Hematopoietic multipotent progenitor cell treated with erythropoietin and hydrocortisone succinate and interleukin-3 and kit ligand, for 17 days (in vitro differentiated cells): ENCODE results near the gene BGLAP.

Source experiments
- DNase-seq: peaks from one replicate; pipeline ENCODE4 v3.0.0-alpha.2; 2015; ENCODE audit warnings: low spot score

The BGLAP gene

DNA sequence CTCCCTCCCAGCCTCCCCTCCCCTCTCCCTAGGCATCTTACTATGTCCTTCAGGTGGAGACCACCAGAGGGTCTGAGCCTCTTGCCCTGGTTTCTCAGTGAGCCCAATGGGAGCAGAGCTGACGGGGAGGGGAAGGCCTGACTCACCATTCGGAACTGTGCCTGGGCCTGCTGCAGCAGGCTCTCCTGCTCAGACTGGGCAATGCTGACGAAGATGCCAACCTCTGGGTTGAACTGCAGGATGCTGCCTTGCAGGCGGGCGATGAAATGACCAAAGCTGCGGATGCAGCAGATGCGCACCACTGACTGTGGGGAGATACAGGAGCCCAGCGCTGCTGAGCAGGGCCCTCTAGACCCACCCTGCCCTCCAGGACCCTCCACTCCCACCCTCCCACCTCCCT lies 16.9 kb downstream of the BGLAP start:
- DNase-seq, result no peak

DNA sequence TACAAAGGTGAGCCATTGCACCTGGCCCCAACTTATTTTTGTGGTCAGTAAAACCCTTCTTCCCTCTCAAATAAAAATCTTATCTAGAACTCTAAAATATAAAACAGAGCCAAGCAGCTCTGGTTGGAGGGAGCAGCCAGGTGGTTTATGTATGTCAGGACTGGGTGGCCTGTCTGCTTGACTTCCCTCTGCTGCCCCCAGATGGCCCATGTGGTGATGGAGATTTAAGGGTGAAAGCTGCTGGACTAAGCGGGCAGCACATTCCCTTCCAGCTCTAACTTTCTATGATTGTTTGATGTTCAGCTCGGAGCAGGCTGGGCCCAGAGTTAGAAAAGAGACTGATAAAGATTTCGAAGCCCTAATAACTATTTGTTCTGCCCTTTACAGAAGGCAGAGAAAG lies 17.8 kb downstream of the BGLAP start:
- DNase-seq, result no peak

DNA sequence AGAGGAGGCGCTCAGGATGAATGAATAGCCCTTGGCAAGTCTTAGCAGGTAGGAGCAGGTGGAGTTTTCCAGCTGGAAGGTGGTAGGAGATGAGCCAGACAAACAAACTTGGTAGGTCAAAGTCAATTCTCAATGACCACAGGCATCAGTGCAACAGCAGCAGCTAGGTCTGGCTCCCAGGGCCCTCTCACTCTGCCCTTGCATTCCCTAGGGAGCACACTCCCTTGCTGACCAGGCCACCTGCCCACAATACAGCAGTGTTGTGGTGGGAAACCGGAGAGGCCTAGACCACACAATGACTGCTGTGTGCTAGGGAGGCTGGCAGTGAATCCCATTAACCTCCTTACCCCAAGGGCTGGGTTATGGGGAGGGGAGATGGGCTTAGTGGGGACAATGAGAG lies 18.9 kb downstream of the BGLAP start:
- DNase-seq, result no peak

DNA sequence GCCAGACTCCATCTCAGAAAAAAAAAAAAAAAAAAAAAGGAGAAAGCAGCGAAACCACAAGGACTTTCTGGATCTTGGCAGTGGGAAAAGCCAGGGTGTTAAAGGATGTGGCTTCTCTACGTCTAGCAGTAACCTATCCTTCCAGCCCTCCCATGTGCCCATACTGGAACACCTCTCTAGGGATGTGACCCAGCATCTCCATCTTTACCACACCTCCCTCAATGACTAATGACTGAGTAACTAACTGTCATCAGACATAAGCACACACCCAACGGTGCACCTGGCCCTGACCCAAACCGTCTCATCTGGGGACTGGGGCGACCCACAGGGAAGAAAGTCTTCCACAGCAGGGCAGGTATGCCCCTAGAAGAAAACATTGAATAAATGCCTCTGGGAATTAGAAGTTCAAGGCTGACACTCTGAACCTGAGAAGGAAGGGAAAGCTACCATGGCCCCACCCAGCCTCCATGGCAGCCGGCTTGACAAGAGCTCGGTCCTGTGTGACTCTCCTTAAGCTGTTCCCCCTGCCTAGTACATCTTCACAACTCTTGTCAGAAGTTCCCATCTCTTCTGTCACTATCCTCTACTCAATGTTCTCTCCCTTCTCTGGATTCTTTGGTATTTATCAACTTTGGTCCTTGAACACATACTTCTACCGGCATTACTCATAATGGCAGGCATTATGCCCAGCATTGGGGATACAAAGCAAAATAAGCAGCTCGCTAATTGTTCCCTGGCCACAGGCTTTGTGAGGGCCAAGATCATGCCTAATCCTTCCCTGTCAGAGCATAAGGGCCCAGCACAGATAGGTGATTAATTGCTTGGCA lies 20.7 kb downstream of the BGLAP start:
- DNase-seq, result peak; percentile 47

DNA sequence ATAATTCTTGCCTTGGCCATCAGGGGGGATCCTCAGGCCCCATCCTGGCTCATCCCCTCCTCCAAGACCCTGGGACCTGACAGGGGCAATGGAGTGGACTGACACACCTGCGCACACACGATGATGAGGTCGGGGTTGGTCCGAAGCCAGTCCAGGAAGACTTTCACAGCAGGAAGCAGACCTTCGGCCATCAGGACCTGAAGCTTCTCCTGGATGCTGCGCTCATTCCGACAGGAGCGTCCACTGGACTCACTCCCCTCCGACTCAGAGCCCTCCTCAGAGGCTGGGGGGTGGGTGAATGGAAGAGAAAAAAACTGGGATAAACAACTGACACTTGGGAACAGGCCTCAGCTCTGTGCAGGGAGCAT lies 21.3 kb downstream of the BGLAP start:
- DNase-seq, result no peak

DNA sequence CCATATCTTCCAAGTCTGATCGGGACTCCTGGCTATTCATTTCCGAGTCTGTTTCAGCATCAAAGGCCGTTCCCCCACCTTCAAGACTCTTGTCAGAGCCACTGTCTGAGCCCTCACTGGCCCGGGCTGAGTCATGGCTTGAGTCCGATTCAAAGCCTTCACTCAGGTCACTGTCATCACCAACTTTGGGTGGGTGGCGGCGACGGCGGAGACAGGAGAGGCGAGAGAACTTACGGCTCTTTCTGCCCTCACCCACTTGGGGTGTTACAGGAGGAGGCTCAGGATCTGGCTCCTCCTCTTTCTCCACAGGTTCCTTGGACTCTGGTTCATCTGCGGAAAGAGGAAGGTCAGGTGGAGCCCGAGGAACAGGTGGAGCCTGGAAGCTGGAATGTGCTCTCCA lies 24.1 kb downstream of the BGLAP start:
- no peak for DNase-seq

DNA sequence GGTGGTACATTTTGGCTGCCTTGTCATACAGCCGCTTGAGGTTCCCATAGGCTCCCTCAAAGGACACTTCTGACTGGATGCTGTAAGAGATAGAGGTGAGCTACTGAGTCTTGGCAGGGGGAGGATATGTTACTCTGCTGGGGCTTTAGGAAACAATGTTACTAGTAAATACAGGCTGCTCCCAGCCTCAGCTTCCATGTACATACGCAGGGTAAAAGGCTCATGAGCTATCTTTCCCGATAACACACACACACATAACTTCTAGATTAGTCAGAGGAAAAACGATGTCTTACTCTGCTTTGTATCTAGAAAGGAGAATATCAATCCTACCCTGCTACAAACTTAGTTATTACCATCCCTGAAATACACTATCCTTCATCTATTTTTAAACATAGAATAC lies 26.4 kb downstream of the BGLAP start:
- no peak for DNase-seq

DNA sequence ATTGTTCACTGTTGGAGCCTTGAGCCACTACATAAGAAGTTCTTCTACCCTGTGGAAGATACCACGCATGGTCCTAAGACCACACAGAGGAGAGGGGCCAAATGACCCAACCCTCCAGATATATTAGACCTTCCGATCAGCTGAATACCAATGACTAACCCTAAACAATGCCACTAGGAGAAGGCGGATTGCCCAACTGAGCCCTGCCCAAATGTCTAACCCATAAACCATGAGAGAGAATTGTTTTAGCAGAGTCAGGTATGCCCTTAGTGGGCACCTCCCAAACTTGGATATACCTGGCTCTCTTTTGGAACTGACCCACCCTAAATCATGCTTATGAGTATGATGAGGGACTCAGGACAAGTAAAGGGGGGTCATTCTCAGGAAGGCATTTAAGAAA lies 28.3 kb downstream of the BGLAP start:
- DNase-seq, result no peak

DNA sequence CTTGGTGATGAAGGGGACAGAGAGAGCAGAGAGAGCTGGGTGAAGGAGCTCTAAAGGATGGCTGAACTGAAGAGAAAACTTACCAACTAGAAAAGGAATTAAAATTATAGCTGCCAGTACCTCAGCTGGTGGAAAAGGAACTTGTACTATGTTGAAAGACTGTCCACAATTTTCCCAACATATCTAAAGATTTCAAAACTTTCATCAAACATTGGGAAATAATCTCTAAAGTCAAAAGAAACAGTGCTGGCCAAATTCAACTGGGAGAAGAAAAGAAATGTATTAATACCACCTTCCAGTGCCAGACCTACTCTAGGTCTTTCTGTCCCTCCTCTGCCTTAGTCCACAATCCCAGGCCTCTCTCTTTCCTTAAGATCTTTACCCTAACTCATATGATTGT lies 34.5 kb downstream of the BGLAP start:
- DNase-seq, result no peak

DNA sequence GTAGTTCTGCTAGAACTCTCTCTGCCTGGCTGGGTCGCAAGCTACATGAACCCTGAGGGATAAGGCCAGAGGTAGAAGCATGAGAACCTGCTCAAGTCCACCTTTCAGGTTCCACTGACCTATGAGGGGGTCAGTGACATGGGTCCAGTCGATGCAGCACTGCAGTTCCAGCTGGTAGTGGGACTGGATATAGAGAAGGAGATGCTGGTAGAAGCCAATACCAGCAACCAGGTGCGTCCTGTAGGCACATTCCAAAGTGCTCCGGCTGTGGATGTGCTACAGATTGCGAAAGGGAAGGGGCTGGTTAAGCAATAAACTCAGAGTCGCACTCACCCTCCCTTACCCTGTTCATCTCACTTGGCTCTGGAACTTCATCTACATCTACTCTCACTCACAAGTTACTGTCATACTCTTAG lies 35.0 kb downstream of the BGLAP start:
- DNase-seq, result no peak

DNA sequence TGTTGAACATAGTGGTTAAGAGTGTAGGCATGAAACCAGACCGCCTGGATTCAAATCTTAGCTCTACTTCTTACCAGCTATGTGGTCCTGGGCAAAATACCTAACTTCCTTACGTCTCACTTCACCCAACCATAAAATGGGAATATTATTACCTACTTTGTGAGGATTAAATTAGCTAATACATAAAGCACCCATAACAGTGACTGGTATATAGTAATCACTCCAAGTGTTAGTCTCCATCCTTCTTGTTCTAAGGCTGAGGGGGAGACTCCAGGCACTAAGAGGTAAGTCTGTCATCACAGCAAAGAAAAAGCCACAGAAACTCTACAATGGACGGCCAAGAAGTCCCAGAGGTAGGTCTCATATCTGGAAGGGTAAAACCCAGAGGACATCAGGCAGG lies 37.9 kb downstream of the BGLAP start:
- DNase-seq, result no peak

DNA sequence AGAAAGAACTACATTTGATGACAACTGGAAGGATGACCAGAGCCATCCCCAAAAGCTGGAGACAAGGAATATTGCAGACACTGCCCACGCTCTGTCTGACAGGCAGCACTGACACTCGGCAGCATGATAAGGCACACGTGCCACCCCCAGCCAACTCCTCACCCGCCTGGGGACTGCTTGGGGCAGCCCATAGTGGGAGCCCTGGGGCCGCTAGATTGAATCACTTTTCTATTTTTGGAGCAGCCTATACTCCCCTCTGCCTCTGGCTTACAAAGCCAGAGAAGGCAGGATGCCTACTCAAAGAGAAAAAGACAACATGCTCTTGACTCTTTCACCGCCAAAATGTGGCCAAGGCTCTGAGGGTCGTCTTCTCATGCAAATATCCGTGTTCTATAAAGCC lies 39.3 kb downstream of the BGLAP start:
- DNase-seq, result peak; percentile 50

DNA sequence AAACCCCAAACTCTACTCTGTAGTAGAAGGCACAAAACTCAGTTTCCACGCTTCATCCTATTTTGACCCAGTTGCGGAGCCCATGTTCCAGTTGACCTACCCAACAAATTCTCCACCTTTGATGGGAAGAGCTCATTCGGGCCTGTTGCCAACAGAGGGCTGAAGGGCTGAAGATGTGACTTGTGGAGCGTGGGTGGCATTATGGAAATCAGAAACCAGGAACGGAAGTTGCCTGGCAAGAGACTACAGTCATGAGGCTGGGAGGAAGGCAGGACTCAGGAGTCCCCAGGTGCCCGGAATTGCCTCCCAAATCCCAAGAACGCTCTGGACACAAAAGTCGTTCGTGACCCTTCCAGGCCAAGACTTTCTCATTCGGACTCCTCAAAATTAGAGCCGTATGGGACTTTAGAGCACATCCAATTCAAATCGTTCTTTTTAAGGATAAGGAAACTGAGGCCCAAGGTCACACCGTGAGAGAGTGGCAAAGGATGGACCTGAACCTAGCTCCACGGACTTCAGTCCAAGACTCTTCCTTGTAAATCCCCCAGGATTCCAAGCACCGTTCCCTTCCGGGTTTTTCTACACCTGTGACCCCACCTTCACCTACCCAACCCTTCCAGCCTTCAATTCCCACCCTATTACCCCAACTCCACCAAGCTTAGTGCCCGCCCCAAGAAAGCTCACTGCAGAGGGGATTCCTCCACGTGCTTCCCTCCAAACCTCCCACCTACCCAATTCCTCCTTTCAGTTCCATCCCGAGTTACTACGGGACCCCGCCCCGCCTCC lies 39.9 kb downstream of the BGLAP start:
- peak; percentile 35 for DNase-seq

DNA sequence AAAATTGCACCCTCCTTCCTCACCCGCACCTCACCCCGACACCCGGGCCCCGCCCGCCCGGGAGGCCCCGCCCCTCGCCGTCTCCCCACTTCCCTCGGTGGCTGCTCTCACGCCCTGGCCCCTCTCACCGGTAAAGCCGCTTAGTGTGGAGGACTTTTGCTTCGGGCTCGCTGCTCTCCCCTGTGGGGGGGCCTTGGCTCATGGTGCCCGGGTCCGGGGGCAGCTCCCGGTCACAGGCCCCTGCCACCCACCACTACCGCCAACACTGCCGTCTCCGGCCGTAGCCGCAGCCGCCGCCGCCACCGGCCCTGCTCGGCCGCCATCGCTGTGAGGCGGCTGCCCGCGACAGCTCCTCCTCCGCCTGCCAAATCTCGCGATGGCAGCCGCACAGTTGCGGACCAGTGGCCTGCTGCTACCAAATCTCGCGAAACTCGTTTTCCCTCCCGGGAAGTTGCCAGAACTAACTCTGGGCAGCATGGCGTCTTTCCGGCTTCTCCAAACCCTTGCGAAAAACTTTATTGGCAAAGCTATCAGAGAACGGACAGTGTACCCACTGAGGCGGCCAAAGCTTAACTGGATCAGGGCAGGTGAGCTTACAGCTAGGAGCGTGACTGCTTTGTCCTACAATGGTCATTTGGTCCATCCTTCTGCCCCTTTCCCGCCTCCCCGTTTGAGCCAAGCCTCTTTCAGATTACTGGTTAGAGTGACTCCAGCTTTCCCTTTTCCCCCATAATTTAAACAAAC lies 40.7 kb downstream of the BGLAP start, which contains the start of gene SMG5:
TSS of gene SMG5 (minus strand) at position 347 of the 744 bp plus-strand sequence. CDS start at position 202, 145 bp downstream.
- DNase-seq, result peak; percentile 97

DNA sequence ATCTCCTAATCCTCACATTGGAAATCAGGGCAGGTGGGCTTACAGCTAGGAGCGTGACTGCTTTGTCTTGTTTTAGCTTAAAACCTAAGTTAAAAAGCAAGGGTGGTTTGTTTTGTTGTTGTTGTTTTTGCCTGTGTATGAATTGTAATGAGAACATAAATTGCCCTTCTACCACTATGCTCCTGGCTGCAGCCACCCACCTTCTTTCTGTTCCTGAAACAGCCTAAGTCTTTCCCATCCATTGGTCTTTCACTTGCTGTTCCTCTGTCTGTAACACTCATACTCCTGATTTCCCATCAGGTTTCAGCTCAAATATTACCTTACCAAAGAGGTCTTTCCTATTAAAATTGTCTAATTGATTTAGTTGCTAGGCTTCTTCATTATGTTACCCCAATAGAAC lies 41.5 kb downstream of the BGLAP start:
- no peak for DNase-seq

DNA sequence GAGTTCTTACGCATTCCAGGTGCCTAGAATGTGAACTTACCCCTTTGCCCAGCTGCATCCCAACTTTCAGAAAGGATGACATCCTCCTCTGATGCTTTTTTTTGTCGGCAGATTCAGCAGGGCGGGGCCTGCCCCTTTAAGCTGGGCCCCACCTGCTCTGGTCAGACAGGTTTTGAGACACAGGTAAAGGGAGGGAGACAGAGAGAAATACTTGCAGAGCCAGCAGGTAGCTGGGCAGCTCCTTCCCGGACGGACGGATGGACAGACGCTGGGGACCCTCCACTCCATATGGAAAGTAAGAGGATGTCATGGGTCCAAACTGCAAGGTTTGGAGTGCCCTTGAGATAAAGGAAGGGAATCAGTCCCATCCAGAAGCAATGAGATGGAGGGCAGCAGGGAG lies 42.1 kb downstream of the BGLAP start, which contains the start of gene TMEM79:
TSS of gene TMEM79 (plus strand) at position 214 of the 400 bp plus-strand sequence. CDS start 902 bp downstream, outside the sequence.
- DNase-seq, result no peak

DNA sequence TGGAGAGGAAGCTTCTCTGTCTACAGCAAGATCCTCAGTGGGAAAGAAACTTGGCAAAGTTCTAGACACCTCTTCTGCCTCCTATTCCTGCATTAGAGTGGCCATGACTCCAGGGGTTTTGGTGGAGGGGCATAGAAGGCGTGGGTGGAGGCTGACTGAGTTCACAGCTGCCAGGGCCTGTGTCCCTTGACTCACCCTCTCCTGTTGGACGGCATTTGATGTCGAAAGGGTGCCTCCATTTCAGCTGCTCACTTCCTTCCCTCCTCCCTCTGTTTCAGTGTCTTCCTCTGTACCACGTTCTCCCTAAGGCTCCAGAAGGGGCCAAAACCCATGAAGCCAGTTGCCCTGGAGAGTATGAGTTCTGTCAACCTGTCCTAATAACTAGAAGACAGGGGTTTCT lies 42.8 kb downstream of the BGLAP start:
- DNase-seq, result no peak

DNA sequence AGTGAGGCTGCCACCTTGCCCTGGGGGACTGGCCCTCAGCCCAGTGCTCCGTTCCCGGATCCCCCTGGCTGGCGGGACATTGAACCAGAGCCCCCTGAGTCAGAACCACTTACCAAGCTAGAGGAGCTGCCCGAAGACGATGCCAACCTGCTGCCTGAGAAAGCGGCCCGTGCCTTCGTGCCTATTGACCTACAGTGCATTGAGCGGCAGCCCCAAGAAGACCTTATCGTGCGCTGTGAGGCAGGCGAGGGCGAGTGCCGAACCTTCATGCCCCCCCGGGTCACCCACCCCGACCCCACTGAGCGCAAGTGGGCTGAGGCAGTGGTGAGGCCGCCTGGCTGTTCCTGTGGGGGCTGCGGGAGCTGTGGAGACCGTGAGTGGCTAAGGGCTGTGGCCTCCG lies 43.5 kb downstream of the BGLAP start:
- DNase-seq, result no peak

DNA sequence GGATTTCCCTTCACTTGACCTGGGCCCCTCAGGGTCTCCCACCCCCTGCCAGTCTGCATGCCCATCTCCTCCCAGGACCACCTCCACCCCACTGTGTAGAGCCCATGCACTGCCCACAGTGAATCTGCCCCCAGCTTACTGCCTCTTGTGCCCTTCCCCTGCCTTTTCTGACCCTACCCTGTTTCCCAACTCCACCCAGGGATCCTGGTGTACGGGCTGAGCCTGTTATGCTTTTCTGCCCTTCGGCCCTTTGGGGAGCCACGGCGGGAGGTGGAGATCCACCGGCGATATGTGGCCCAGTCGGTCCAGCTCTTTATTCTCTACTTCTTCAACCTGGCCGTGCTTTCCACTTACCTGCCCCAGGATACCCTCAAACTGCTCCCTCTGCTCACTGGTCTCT lies 44.1 kb downstream of the BGLAP start:
- no peak for DNase-seq

DNA sequence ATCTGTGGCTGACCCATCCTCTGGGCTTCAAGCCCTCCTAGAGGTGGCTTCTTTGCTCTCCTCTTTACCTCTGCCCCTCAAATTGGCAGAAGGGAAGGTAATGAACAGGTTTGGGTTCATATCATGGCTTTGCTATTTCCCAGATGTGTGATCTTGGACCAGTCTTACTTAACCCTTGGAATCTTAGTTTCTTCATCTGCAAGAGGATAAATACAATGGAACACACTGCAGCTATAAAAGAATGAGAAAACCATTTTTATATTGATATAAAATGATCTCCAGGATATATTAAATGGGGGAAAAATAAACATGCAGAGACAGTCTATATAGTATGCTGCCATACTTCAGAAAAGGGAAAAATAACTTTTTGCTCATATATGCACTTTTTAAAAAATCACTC lies 47.9 kb downstream of the BGLAP start:
- DNase-seq, result no peak

DNA sequence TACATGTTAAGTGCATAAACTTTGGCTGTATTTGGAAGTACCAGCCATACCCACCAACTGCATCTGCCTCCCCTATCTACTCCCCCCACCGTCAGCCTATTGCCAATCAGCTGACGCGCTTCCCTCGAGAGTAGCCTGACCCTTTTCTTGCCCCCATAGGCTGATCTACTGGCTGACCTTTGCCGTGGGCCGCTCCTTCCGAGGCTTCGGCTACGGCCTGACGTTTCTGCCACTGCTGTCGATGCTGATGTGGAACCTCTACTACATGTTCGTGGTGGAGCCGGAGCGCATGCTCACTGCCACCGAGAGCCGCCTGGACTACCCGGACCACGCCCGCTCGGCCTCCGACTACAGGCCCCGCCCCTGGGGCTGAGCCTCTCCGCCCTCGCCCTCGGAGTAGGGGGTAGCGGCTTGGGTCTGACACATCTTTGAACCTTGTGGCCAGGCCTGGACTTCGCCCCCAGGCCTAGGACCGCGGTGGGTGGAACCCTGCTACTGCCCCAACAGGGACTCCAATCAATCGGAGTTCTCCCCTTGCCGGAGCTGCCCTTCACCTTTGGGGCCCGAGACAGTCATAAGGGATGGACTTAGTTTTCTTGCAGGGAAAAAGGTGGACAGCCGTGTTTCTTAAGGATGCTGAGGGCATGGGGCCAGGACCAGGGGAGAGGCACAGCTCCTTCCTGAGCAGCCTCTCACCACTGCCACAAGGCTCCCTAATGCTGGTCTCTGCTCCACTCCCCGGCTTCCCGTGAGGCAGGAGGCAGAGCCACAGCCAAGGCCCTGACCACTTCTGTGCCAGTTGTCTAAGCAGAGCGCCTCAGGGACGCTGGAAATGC lies 49.5 kb downstream of the BGLAP start:
- DNase-seq, result peak; percentile 89
